ENCODE data around the gene MX1.

GRCh38 chr21:41425954-41426675 is at the start of gene MX1:
- no peak for TF ChIP-seq CTCF (conservative IDR thresholded peaks at IDR 0.05; ENCODE audit: low read length)
- TF ChIP-seq EZH2phosphoT487 (IDR thresholded peaks at IDR 0.05; ENCODE audit: borderline replicate concordance) = no peak

All from Loucy (cell line).